HepG2 (cell line): ENCODE results near the gene MXRA8. TPM values are rescaled to one million over a fixed set of nuclear protein-coding genes. Genes with fewer than 3 reads are reported as not detected.

ENCODE experiments used
- KDM3A ChIP-seq: IDR thresholded peaks from 2 replicates; pipeline ENCODE4 v1.6.1; 2018; ENCODE audit warnings: low read depth, missing compliant biosample characterization
- MED13 ChIP-seq: sonication (generic); formaldehyde crosslinking; IDR thresholded peaks from 2 replicates; pipeline ENCODE4 v1.5.0; 2020; ENCODE audit warnings: missing genetic modification reagents
- MXI1 ChIP-seq: IDR thresholded peaks from 3 replicates; pipeline ENCODE4 v1.6.1; 2012; ENCODE audit warnings: low read depth, low read length, inconsistent platforms, borderline replicate concordance
- NR3C1 ChIP-seq: sonication (generic); formaldehyde crosslinking; IDR thresholded peaks from 2 replicates; pipeline ENCODE4 v1.4.0; 2020; ENCODE audit warnings: missing genetic modification reagents
- SKI ChIP-seq: fragments of 450-650 bp; IDR thresholded peaks from one replicate; pipeline ENCODE4 v1.6.1; 2018; ENCODE audit warnings: mild to moderate bottlenecking; ENCODE audit not compliant: partially characterized antibody
- SOX5 ChIP-seq: IDR thresholded peaks from 2 replicates; pipeline ENCODE4 v1.6.1; 2016; ENCODE audit warnings: borderline replicate concordance
- SRSF9 ChIP-seq: fragments of 200-400 bp; formaldehyde crosslinking; IDR thresholded peaks from 2 replicates; pipeline ENCODE4 v1.6.1; 2018; ENCODE audit warnings: borderline replicate concordance, mild to moderate bottlenecking, low read depth, low read length; ENCODE audit not compliant: insufficient read depth, poor library complexity, severe bottlenecking
- ZBTB3 ChIP-seq: sonication (generic); formaldehyde crosslinking; IDR thresholded peaks from 2 replicates; pipeline ENCODE4 v1.4.0; 2020; ENCODE audit warnings: low read depth, mild to moderate bottlenecking, moderate library complexity, missing genetic modification reagents, borderline replicate concordance
- ZFP36 ChIP-seq: fragments of 150-350 bp; IDR thresholded peaks from 2 replicates; pipeline ENCODE4 v1.6.1; 2018; ENCODE audit warnings: borderline replicate concordance, low read length, low read depth; ENCODE audit not compliant: partially characterized antibody
- ZMAT3 ChIP-seq: sonication (generic); formaldehyde crosslinking; conservative IDR thresholded peaks from 2 replicates; pipeline ENCODE4 v1.7.0; 2021; ENCODE audit warnings: missing genetic modification reagents
- ZNF12 ChIP-seq: sonication (generic); formaldehyde crosslinking; IDR thresholded peaks from 2 replicates; pipeline ENCODE4 v1.5.0; 2020; ENCODE audit warnings: missing genetic modification reagents
- ZNF260 ChIP-seq: sonication (generic); formaldehyde crosslinking; IDR thresholded peaks from 2 replicates; pipeline ENCODE4 v1.4.0; 2020; ENCODE audit warnings: missing genetic modification reagents, low read depth, mild to moderate bottlenecking, borderline replicate concordance
- ZNF562 ChIP-seq: sonication (generic); formaldehyde crosslinking; IDR thresholded peaks from 2 replicates; pipeline ENCODE4 v1.8.0; 2022; ENCODE audit warnings: missing genetic modification reagents, borderline replicate concordance
- ZNF652 ChIP-seq: IDR thresholded peaks from 2 replicates; pipeline ENCODE4 v1.6.1; 2016; ENCODE audit warnings: low read depth, borderline replicate concordance
- ZNF678 ChIP-seq: sonication (generic); formaldehyde crosslinking; IDR thresholded peaks from 2 replicates; pipeline ENCODE4 v1.4.0; 2020; ENCODE audit warnings: mild to moderate bottlenecking, missing genetic modification reagents
- polyA plus RNA-seq, 8 experiments: library from polyadenylated mRNA; depleted of rRNA in 3 of 8; stranded (reverse) in 7 of 8; unstranded in 1 of 8; fragments of >200 nt; fragmentation: Illumina TruSeq in 4 of 8; extraction: Trizol in 4 of 8; gene quantifications; 2 replicates each; pipeline versions ENCODE4 v1.2.1 to v1.2.3, GENCODE V29; 2011 to 2016; ENCODE audit warnings: low read depth in 4 of 8, missing spikeins in 1 of 8, mixed read lengths in 1 of 8; ENCODE audit not compliant: insufficient read depth in 1 of 8
- total RNA-seq, 5 experiments: library from RNA; depleted of rRNA; stranded (reverse); fragments of >200 nt; fragmentation: Illumina TruSeq; extraction: Trizol; gene quantifications; 2 replicates each; pipeline ENCODE4 v1.2.3, GENCODE V29; 2016; ENCODE audit warnings: low read depth in 1 of 5
- TF ChIP-seq, protein P1 (sequence below): IDR thresholded peaks from 2 replicates; pipeline ENCODE4 v1.6.1; 2016; ENCODE audit warnings: low read depth
- TF ChIP-seq, protein P2 (sequence below): sonication (generic); formaldehyde crosslinking; IDR thresholded peaks from 2 replicates; pipeline ENCODE4 v1.5.1; 2020; ENCODE audit warnings: missing genetic modification reagents, mild to moderate bottlenecking, borderline replicate concordance
- TF ChIP-seq, protein P3 (sequence below): sonication (generic); formaldehyde crosslinking; IDR thresholded peaks from 2 replicates; pipeline ENCODE4 v1.4.0; 2020; ENCODE audit warnings: missing genetic modification reagents
- TF ChIP-seq, protein P4 (sequence below): sonication (generic); formaldehyde crosslinking; IDR thresholded peaks from 2 replicates; pipeline ENCODE4 v1.9.0; 2021; ENCODE audit warnings: missing genetic modification reagents, borderline replicate concordance
- TF ChIP-seq, protein P5 (sequence below): sonication (generic); formaldehyde crosslinking; IDR thresholded peaks from 2 replicates; pipeline ENCODE4 v1.5.0; 2020; ENCODE audit warnings: mild to moderate bottlenecking, missing genetic modification reagents, moderate library complexity

MXRA8 gene
- total and polyA plus RNA-seq, 2 of the 13 experiments (the other 11 are each of a cell fraction or from before 2014, with no cell fraction given), result 19.8 to 44.8 TPM

DNA sequence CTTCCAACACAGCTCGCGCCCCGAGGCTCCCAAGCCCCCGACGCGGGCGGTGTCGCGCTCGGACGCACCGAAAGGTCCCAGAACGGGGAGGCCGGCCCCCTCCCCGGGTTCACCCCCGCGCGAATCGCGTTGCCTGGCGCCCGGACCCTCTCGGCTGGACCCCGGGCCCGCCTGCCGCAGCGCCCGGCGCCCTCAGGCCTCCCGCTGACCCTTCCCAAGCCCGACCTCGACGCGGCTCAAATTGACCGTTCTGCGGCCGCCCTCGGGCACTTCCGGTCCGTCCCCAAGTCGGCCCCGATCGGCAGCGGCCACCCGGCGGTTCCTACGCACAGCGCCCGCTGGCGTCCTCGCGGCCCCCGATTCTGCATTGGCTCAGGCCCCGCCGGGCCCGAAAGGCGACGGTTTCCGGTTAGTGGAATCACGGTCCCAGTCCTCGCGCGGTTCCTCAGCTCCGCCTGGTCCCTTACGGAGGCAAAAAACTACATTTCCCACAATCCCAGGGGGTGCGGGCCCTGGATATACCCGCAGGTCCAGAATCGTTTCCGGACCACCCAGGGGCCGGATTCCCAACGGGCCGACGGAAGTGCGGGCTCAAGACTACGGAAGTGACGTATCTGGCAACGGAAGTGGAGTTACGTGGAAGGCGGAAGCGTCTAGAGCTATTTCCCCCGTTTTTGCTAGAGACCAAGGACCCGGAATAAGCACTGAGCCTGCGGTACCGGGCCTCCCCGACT lies 16.7 kb upstream of the MXRA8 start, which contains the start of gene AURKAIP1 (continued):
- TF ChIP-seq, protein P1, sequence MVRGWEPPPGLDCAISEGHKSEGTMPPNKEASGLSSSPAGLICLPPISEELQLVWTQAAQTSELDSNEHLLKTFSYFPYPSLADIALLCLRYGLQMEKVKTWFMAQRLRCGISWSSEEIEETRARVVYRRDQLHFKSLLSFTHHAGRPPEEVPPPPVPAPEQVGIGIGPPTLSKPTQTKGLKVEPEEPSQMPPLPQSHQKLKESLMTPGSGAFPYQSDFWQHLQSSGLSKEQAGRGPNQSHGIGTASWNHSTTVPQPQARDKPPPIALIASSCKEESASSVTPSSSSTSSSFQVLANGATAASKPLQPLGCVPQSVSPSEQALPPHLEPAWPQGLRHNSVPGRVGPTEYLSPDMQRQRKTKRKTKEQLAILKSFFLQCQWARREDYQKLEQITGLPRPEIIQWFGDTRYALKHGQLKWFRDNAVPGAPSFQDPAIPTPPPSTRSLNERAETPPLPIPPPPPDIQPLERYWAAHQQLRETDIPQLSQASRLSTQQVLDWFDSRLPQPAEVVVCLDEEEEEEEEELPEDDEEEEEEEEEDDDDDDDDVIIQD, result peak; percentile 40; the same call in 1 of the 2 replicates
- TF ChIP-seq ZNF562 (CRISPR knock-in tag), result no peak
- TF ChIP-seq, protein P2, sequence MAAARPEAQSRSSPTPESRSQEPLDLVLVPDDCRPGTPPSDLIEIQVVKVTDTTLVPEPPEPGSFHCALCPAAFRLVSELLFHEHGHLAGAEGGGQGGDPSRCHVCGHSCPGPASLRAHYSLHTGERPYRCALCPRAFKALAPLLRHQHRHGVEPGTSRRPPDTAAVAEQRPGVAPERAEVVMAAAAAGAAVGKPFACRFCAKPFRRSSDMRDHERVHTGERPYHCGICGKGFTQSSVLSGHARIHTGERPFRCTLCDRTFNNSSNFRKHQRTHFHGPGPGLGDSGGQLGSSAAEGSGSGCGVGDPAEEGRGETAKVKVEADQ (CRISPR knock-in tag), result peak; percentile 74; the same call in 1 of the 2 replicates
- TF ChIP-seq SOX5 (CRISPR knock-in tag), result peak; percentile 76; the same call in 1 of the 2 replicates
- TF ChIP-seq, protein P3, sequence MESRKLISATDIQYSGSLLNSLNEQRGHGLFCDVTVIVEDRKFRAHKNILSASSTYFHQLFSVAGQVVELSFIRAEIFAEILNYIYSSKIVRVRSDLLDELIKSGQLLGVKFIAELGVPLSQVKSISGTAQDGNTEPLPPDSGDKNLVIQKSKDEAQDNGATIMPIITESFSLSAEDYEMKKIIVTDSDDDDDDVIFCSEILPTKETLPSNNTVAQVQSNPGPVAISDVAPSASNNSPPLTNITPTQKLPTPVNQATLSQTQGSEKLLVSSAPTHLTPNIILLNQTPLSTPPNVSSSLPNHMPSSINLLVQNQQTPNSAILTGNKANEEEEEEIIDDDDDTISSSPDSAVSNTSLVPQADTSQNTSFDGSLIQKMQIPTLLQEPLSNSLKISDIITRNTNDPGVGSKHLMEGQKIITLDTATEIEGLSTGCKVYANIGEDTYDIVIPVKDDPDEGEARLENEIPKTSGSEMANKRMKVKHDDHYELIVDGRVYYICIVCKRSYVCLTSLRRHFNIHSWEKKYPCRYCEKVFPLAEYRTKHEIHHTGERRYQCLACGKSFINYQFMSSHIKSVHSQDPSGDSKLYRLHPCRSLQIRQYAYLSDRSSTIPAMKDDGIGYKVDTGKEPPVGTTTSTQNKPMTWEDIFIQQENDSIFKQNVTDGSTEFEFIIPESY (CRISPR knock-in tag), result peak; percentile 82
- TF ChIP-seq ZNF678 (CRISPR knock-in tag), result no peak
- TF ChIP-seq, protein P4, sequence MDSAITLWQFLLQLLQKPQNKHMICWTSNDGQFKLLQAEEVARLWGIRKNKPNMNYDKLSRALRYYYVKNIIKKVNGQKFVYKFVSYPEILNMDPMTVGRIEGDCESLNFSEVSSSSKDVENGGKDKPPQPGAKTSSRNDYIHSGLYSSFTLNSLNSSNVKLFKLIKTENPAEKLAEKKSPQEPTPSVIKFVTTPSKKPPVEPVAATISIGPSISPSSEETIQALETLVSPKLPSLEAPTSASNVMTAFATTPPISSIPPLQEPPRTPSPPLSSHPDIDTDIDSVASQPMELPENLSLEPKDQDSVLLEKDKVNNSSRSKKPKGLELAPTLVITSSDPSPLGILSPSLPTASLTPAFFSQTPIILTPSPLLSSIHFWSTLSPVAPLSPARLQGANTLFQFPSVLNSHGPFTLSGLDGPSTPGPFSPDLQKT (CRISPR knock-in tag), result peak; percentile 72; the same call in 1 of the 2 replicates
- TF ChIP-seq ZMAT3 (CRISPR knock-in tag), result peak; percentile 89; the same call in 1 of the 2 replicates
- no peak for TF ChIP-seq ZNF652 (CRISPR knock-in tag)
- no peak for TF ChIP-seq SRSF9
- TF ChIP-seq, protein P5, sequence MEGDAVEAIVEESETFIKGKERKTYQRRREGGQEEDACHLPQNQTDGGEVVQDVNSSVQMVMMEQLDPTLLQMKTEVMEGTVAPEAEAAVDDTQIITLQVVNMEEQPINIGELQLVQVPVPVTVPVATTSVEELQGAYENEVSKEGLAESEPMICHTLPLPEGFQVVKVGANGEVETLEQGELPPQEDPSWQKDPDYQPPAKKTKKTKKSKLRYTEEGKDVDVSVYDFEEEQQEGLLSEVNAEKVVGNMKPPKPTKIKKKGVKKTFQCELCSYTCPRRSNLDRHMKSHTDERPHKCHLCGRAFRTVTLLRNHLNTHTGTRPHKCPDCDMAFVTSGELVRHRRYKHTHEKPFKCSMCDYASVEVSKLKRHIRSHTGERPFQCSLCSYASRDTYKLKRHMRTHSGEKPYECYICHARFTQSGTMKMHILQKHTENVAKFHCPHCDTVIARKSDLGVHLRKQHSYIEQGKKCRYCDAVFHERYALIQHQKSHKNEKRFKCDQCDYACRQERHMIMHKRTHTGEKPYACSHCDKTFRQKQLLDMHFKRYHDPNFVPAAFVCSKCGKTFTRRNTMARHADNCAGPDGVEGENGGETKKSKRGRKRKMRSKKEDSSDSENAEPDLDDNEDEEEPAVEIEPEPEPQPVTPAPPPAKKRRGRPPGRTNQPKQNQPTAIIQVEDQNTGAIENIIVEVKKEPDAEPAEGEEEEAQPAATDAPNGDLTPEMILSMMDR (CRISPR knock-in tag), result peak; percentile 77
- peak; percentile 13 for TF ChIP-seq SKI
- peak; percentile 97 for TF ChIP-seq KDM3A (CRISPR knock-in tag)
- TF ChIP-seq ZNF12 (CRISPR knock-in tag), result peak; percentile 73; the same call in 1 of the 2 replicates
- 0 out of 2 replicates have a peak, but pooled peaks have one; percentile 96 for TF ChIP-seq ZNF260 (CRISPR knock-in tag)
- TF ChIP-seq MXI1, result peak; percentile 70; the same call in 2 of the 3 replicates
- TF ChIP-seq ZBTB3 (CRISPR knock-in tag), result 0 out of 2 replicates have a peak, but pooled peaks have one; percentile 41
- TF ChIP-seq MED13 (CRISPR knock-in tag), result peak; percentile 87; the same call in 1 of the 2 replicates
- no peak for TF ChIP-seq NR3C1 (CRISPR knock-in tag)
- TF ChIP-seq ZFP36, result no peak
